H4 (cell line): ENCODE data around the gene BRD1. TPM values are rescaled to one million over a fixed set of nuclear protein-coding genes. Genes with fewer than 3 reads are reported as not detected.
"Not testable (repeated sequence)": the region's sequence is repeated elsewhere in the genome, so short reads cannot be mapped to it uniquely, and the experiment has no call there.

Experiments used
- DNase-seq: peaks from one replicate; pipeline ENCODE4 v3.0.0-alpha.2; 2015; ENCODE audit warnings: low spot score
- total RNA-seq: library from RNA; depleted of rRNA; stranded (reverse); fragments of >200 nt; shearing (Covaris generic); gene quantifications from 2 replicates; pipeline ENCODE4 v1.2.3, GENCODE V29; 2014

BRD1 gene
- total RNA-seq, 1 experiment from 2014 or later: 7.3 TPM

DNA sequence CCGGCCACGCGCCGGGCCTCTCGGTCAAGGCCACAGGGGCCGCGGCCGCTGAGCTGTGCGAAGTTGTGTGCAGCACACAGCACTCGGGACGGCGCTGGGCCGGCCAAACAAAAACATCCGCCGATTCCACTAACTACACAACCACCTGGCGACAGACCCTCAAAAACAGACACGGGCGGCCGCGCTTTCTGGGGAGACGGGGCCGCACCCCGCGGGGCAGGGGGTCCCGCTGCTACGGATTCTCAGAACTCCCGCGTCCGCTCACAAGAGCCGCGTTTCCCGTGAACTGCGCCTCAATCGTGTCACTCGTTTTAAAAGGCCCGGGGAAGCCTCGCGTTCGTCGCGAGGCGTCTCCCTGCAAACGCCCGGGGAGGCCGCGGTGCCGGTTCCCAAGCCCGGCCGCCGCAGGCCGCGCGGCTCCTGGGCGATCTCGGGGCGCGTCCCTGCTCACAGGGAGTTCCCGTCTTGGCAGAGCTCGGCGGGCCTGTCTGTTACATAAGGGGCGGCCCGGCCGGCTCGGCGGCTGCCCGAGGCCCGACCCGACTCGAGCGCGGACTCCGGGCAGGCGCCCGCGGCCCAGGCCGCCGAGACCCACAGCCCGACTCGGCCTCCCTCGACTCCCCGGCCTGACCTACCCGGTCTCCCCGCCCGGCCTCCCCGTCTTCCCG, 936 bp downstream of the BRD1 start:
- DNase-seq: no peak

DNA sequence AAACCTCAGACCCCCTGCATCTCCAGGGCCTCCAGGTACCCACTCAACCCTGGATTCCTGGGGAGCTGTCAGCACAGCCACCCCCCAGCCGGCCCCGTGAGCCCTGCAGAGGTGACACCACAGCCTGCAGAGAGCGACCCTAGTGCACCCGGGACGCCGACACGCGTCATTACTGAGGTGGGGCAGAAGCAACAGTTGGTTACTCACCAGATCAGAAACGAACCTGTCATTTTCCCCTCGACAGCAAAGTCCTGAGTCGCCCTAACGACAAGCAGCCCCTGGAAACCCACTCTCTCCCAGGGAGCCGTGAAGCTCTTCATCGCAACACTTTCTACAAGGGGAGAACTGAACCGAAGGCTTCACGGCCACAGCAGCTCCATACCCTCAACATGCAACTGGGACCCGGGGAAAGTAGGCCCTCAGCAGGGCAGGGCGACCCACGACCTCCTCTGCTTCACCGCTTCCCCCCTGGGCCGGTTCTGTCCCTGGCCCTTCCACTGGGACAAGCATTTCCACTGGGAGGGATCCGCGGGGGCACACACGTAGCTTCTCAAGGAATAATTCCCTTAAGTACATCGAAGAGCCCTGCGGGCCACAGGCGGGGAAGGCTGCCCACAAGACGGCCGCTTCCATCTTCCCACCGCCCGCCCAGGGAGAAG, 1.6 kb downstream of the BRD1 start:
- DNase-seq: no peak

DNA sequence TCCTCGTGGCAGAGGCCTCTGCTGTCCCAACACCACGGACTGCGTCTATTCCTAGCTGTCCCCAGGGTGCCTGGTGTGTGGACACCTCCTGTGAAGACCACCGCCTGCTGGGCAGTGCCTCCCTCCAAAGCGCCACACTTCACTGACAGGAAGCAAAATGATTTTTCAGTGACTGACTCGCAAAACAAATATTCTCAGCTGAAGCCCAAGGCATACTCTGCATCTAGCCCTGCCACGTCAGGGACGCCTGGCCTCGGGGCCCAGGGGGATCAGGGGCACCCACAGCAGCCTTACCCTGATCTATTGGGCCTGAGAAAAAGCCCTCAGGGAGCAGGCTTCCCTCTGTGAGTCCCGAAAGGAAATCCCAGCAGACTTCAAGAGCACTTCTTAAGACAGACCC, 2.2 kb downstream of the BRD1 start:
- no peak for DNase-seq

- no peak for DNase-seq
Measured at GRCh38 chr22:49824936-49825335, 2.7 kb downstream of the BRD1 start.

- DNase-seq: no peak
Measured at GRCh38 chr22:49824185-49824925, 3.3 kb downstream of the BRD1 start.

DNA sequence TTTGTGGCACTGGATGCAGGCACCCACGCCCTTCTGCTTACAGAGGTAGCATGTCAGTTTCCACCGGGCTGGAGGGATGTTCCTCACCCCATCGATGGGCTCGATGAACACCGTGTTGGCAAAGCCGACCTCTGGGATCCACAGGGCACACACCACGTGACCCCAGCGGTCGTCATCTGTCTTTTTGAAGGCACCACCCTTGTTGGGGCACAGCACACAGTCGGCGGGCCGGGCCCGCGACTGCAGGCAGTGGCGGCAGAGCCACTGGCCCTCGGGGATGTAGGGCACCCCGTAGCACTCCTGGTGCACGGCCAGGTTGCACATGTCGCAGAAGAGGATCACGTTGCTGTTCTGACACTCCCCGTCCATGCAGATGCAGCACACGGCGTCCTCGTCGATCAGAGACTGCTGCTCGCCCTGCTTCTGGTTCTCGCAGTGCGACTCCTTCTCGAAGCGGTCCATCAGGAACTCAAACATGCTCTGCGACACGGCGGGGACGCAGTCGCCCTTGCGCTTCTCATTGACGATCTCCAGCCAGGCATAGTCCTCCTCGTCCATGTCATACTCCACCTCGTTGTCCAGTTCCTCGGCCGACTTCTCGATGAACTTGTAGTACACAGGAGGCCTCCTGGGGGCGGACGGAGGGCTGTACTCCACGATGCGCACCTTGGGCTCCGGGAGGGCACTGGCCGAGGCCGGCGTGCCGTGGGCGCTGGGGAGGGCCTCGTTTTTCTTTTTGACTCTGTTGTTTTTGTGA, 4.2 kb downstream of the BRD1 start:
- no peak for DNase-seq

DNA sequence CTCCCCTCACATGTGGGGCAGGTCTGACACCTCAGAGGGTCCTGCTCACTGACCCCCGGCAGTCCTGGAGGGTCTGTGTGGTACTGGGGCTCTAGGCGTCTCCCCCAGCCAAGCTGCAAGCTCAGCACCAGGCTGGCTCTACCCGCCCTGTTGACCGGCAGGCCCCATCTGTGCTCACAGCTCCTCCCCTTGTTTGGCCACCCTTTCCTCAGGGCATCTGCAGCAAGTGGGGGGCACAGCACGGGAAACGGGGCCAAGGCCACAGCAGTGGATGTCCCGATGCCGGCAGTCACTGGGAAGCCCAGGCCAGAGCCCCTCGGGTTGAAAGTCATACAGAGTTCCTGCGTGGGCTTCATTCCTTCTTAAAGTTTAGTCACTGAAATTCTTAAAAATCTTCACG, 5.9 kb downstream of the BRD1 start:
- DNase-seq: not testable (repeated sequence)

GRCh38 chr22:49820984-49821383, 6.7 kb downstream of the BRD1 start:
- no peak for DNase-seq

GRCh38 chr22:49817359-49817758, 10.3 kb downstream of the BRD1 start:
- no peak for DNase-seq

GRCh38 chr22:49815641-49816091, 12.0 kb downstream of the BRD1 start:
- DNase-seq: no peak

- no peak for DNase-seq
Measured at GRCh38 chr22:49814856-49815255, 12.8 kb downstream of the BRD1 start.

DNA sequence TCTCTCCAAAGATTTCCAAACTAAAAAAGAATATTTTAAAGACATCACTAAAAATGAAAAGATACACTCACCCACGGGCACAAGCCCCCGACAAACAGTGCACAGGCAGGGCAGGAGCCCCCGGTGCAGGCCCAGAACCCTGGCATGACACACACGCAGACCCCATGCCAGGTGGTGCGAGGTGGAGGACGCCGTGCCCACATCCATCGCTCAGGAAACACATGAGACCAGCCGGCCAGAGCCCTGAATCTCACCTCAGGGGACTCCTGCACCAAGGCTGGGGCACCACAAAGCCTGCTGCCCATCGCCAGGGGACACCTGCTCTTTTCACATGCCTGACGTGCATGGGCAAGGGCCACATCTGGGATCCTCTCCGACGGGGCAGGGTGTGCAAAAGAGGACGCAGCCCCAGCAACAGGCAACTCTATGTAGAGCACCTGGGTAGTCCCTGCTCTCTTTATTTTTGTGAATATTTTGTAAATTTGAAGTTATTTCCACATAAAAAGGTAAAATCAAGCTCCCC, 13.4 kb downstream of the BRD1 start:
- DNase-seq: no peak

- DNase-seq: no peak
Measured at GRCh38 chr22:49812838-49813237, 14.8 kb downstream of the BRD1 start.

DNA sequence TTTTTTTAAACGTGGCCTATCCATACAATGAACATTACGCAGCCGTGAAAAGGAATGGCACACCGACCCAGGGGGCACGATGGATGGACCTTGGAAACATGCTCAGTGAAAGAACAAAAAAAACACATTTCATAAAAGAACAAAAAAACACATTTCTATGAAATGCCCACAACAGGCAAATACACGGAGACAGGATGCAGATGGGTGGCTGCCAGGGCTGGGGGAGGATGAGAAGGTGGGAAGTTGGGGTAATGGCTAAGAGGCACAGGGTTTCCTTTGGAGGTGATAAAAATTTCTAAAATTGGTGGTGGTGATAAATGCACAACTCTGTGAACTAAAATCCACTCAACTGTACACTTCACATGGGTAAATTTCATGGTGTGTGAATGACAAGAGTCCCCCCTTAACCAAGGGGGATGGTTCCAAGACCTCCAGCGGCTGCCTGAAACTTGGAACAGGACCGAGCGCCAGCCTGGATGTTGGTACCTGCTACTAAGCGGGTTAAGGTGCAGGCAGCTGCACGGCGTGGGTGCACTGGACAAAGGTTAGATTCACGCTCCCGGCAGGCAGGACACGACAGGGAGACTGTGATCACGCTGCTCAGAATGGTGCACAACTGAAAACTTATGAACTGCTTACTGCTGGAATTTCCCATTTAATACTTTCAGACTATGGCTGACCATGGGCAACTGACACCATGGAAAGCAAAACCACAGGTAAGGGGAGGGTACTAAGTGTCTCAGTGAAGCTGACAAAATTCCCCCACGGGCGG, 16.5 kb downstream of the BRD1 start:
- DNase-seq: no peak

DNA sequence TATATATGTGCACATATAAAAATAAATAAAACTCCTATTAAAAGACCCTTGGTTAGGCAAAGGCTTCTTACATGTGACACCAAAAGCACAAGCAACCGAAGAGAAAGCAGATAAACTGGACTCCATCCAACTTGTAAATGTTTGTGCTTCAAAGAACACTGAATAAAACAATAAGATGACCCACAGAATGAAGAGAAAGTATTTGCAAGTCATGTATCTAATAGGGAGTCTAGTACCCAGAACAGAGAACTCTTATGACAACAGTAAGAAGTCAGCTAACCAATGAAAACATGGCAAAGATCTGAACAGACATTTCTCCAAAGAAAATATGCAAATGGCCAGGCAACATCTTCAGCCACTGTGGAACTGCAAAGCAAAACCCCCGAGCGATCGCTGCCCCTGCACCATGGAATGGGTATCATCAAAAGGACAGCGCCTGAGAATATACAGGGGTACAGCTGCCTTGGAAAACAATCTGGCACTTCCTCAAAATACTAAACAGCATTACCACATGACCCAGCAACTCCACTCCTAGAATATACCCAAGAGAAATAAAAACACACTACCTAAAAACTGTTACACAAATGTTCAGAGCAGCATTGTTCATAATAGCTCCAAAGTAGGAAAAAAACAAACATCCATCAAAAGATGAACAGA, 17.2 kb downstream of the BRD1 start:
- no peak for DNase-seq

GRCh38 chr22:49807780-49808708, 19.6 kb downstream of the BRD1 start:
- no peak for DNase-seq

- no peak for DNase-seq
Measured at GRCh38 chr22:49807129-49807528, 20.5 kb downstream of the BRD1 start.

- no peak for DNase-seq
Measured at GRCh38 chr22:49803737-49804375, 23.8 kb downstream of the BRD1 start.

- DNase-seq: no peak
Measured at GRCh38 chr22:49803134-49803533, 24.5 kb downstream of the BRD1 start.
